NCI-H187 (cell line): ENCODE measurements around the gene FBXW4.

Experiments used
- DNase-seq, 2 experiments: peaks; one replicate each; lab custom pipeline; 2025; lab: John Stamatoyannopoulos, UW

Gene FBXW4

DNA sequence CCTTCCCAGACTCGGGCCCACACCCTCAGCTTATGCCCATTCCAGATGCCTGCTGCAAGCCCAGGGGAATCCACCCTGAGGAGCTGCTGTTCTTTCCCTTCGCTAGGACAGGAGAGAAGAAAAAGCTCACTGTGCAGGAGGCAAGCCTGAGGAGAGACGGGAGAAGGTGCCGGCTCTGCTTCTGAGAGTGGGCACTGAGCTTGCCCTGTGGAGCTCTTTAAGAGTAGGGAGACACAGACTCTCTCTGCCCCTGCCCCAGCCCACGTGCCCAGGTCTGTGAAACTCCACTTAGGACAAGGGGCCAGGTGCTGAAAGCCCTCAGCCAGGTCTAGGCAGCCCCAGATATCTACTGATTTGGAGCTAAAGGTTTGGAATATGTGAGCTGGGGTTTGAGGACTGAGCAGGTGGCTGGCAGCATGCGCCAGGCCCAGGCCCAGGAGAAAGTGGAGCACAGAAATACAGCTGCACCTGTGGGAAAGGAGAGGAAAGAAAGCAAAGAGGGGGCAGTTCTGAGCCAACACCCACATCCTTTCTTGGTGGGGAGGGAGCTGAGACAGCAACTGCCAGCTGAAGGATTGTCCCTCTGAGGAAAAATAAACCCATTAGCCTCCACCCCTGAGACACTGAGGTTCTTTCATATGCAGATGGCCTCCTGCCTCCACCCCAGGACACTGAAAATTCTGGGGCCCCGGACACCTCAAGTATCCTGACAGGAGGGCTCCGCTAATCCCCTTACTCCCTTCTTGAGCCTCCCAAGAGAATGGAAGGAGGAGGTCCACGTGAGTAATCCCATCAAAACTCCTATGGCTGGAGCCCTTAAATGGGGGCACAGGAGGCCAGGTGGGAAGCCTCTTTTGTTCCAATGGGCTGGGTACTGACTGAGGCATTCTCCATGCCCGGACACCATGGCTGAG is 114.2 kb downstream of the FBXW4 start:
- DNase-seq = no peak

DNA sequence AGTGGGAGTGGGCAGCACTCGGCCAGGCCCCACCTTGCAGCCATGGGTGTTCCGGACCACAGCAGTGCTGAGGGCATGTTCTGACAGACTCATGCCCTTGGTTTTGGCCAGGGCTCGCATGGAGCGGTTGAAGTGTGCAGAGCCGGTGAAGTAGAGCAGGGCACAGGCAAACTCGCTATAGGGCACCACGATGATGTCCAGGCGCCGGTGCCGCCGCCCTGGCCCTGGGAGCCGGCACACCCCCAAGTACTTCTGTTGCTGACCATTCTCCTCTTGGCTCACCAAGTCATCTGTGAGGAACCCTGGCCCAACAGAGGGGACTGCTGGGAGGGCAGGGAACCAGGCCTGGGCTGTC is 115.5 kb downstream of the FBXW4 start:
- no peak for DNase-seq

DNA sequence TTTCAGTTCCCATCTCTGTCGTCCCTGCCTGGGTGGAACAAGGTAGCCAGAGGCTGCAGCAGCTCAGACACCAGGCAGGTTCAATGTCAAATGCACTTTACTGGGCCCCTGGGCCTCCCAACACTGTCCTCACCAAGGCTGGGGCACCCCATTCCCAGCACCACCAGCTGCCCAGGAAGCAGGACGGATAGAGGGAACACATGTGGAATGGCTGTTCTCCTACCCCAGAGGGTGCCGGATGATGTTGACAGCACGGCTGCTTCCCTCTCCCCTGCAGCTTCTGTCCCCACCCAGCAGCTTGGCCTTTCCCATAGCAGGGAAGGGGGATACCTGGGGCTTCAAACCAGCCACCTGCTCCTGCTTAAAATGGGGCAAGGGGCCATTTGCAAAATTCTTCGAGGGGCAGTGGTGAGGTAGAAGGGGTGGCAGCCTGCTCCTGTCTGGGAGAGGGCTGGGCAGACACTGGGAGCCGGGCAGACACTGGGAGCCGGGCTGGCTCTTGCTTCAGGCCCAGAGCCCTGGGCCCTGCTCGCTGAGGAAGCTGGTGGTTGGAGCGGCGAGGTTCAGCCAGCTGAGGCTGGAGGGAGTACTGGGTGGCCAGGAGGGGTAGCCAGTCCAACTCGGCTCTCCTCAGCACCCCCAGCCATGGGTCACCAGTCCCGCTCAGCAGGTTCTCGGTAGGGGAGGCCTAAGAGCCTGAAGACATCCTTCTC is 116.0 kb downstream of the FBXW4 start:
- no peak for DNase-seq

DNA sequence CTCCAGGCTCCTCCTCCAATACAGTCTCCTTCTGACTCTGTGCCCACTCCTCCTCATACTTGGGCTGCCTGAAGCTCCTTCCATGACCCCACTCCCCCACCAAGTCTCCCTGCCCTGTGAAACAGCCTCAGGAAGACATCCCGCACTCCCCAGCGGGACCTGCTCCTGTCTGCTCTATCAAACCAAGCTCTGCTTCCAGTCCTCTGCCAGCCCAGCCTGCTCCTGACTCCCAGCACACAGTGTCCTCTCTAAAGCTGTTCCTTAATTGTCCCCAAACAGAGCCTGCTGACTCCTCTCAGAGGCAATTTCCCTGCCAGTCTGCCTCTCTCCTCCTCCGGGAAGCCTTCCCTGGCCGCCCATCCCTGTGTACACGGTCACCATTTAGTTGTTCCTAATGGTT is 116.8 kb downstream of the FBXW4 start:
- DNase-seq = no peak

DNA sequence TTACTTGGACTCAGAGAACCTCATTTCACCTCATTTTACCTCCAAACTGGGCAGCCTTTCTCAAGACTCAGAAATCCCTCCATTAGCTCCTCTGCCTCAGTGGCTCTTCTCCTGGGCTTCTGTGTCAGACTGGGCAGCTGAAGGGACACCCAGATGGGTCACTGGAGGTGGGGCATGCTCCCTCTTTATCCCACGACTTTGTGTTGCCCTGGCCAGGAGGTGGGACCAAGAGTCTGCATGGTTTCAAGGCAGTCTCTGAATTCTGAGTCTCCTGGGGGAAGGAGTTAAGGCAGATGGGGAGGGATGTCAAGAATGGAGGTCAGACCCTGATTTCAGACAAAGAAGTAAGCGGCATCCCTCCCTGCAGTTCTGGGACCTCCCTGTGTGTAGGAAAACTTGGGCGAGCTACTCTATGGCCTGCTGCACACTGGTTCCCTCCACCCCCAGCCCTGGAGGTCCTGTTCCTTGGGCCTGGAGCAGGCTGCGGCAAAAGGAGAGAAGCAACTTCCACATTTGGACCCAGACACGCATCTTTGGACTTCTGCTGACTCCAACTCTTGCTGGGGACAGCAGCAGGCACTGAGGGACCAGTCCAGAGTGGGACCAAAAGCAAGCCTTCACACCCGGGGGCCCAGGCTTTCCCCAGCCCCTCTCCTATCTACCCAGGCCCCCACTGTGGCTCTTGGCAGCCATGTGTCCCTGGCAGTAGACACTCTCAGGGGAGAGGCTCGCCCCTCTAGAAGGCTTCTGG is 117.7 kb downstream of the FBXW4 start:
- no peak for DNase-seq

DNA sequence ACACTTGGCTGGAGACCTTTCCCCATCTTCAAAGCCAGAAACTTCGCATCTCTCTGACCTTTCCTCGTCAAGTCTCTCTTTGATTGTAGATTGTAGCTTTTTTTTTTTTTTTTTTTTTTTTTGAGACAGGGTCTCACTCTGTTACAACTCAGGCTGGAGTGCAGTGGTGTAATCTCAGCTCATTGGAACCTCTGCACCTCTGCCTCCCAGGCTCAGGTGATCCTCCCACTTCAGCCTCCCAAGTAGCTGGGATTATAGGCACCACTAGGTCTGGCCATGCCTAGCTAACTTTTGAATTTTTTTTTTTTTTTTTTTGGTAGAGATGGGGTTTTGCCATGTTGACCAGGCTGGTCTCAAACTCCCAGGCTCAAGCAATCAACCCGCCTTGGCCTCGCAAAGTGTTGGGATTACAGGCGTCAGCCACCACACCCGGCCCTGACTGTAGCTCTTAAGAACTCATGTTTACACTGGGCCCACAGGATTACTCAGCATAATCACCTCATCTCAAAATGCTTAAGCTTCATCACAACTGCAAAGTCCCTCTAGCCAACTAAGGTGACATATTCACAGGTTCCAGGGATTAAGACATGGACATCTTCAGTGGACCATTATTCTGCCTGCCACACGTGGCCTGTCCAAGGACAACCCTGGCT is 118.6 kb downstream of the FBXW4 start:
- no peak for DNase-seq

DNA sequence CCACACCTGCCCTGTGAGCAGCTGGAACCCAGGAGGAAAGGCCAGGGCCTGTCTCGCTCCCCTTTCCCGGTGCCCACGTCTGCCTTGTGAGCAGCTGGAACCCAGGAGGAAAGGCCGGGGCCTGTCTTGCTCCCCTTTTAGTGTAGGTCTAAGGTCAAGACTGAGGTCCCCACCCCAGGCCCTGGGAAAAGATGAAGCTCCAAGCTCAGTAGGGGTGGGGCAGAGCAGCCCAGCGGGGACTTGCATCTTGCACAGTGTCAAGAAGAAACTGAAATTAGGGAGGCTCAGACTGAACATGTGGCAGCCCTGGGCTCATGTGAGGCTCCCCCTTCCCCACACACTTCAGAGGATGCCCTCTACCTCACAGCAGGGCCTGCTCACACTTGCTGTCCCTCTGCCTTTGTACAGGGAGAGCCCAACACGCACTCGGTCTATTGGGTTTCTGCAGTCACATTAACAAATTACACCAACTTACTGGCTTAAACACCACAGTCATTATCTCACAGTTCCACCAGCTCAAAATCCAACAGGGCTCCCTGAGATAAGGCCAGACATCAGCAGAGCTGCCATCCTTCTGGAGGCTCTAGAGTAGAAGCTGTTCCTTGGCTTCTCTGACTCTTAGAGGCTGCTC is 119.3 kb downstream of the FBXW4 start:
- DNase-seq = no peak

DNA sequence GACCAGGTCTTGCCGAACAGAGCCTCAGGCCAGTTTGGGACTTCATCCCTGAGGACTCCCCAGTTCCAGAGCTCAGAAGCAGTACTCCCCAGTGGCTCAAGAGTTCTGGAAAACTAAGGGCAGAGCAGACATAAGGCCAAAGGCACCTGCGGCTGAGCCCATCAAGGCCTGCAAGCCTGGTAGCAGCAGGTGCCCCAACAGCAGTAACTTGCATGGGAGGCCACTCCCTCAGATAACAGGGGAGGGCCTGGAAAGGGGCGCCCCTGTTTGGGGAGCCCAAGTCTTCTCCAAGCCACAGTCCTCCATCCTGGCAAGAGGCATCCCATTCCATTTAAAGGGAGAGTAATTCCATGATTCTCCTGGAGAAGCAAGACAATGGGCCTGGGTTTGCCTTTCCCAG is 119.9 kb downstream of the FBXW4 start:
- no peak for DNase-seq

DNA sequence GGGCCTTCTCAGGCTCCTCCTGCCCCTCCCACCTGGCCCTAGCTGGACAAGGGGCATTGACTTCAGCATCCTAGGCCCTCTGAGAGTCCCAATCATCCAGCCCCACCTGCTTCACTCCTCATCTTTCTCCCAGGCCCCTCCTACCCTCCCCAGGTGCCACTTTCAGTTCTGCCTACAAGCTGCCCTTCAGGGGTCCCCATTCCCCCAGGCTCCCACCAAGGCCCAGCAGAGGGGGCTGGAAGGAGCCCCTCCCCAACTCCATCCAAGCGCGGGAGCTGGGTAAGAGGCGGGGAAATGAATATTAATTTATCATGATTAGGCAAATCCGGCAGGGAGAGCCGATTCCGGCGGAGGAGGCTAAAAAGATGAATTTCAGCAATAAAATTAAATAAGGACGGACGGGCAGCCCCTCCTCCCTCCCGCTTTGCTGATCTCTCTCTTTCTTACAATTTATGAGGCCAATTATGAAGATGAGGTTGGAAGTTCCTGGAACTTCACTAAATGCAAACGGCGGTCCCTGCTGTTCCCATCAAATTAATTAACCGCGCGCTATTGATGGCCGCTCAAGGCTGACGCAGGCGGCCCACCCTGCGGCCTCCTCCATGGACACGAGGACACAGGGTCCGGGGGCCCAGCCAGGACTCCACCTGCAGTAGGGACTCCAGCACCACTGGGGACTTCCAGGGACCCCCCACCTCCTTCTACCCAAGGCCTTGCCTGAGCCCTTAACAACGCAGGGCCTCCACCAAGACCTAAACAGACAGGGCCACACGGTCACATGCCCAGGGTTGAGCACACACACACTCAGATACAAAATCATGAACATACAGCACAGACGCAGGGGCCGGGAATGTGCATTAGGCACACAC is 120.9 kb downstream of the FBXW4 start:
- DNase-seq = no peak

DNA sequence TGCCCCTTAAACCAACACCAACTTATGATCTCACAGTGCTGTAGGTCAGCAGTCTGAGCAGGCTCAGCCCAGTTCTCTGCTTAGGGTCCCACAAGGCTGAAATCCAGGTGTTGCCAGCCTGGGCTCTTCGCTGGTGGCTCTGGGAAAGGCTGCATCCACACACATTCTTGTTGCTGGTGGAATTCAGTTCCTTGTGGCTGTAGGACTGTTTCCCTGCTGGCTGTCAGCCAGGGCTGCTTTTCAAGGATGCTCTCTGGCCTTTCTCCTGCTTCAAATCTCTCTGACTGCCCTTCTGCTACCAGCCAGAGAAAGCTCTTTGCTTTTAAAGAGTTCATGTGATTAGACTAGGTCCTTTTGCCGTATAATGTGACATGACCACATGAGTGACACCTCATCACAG is 122.2 kb downstream of the FBXW4 start:
- no peak for DNase-seq

DNA sequence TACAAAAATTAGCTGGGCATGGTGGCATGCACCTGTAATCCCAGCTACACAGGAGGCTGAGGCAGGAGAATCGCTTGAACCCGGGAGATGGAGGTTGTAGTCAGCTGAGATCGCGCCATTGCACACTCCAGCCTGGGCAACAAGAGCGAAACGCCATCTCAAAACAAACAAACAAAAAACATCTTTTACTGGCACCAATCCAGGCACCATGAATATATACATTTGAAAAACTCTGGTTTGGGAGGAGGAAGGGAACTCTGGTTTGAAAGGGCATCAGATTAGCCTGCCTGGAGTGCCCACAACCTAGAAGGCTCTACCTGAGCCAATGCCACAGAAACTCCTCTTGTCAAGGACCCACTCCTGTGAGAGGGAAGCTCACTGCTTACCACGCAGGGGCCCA is 122.8 kb downstream of the FBXW4 start:
- DNase-seq = no peak

DNA sequence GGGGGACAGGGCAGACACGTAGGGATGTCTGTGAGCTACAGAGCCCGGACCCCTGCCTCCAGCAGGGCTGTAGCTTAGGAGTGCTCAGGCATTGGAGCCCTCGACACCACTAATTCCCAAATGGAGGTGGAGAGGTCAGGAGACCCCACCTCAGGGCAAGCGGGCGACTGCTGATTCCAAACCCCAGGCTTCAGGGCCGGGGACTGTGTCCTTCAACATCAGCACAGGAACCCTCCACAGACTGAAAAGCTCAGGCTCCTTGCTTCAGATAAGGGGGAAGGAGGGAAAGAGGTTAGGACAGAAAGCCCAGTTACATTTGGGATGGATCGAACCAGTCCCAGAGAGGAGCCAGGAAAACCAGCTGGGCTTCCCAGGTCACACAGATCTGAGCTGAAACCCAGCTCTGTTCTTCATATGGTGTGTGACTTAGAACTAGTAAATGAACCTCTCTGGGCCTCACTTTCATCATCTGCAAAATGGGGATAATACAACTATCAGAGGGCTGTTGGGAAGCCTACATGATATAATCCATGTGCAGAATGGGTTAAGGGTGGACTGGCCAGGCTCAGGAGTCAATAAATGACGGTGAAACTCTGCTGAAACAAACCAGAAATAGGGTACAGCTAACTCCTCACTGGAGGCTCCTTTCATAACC is 123.6 kb downstream of the FBXW4 start:
- DNase-seq = no peak

DNA sequence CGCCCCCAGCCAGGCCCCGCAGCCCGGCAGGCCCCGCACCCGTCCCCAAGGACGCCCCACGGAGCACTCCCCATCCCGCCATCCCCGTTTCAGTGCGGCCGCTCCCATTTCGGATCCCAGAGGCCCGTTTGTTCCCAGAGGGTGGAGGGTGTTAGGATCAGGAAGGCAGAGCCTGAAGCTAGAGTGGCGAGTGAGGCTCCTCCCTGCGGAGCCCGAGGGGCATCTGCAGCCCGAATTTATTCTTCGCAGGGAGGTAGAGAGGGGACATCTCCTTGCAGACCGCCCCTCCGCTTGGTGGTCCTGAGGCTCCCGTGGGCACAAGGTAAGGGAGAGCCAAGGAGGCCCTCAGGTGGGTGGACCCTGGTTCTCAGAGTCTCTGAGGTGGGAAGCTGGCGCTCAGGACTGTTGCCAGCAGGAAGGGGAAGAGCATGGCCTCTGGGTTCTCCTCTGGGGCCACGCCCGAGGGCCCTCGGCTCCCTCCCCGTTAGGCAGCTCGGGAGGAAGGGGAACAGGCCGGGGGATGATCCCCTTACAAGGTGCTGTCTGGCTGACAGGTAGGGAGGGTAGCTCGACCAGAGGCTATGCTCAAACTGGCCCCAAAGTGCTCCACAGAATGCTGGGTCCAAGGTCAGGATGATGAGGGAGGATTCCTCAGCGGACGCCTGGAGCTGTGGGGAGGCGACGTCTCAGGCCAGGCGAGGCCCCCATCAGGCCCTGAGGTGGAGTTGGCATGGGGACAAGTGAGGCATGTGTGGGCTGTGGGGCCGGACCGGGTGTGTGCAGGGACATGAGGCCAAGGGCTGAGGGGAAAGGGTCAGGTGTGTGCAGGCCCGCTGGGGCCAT is 124.3 kb downstream of the FBXW4 start:
- DNase-seq = no peak

DNA sequence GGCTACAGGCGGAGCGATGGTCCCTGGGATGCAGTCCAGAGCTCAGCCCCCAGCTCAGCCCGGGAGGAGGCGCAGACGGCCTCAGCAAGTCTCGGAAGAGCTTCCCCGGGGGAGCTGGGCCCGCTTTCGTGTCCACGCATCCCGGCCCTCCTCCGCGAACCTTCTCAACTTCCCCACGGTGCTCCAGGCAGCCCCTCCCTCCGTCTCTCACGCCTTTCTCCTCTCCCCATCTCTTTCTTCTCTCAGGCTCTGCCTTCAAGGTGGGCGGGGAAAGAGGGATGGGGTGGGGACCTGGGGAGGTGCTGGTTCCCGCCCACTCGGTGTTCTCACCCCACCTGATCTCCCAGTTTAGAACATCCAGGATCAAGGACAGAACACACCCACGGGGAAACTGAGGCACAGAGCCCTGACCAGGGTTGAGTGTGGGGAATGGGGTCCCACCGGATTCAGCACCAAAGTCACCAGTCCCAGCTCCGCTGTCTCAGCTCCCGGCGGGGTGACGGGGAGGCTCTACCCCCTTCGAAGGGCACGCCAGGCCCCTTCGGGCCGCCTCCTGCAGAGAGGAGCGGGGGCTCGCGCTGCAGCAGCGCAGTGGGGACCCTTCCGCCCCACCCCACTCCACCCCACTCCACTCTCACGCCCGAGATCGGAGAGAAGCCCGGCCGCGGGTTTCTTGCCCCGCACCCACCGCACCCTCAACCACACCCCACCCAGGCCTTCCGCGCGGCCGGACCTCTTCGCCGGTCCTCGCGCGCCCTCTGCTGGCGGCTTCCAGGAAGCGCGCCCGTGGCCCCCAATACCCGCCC is 125.1 kb downstream of the FBXW4 start:
- peak in 1 of 2 experiments; percentile 36 for DNase-seq

DNA sequence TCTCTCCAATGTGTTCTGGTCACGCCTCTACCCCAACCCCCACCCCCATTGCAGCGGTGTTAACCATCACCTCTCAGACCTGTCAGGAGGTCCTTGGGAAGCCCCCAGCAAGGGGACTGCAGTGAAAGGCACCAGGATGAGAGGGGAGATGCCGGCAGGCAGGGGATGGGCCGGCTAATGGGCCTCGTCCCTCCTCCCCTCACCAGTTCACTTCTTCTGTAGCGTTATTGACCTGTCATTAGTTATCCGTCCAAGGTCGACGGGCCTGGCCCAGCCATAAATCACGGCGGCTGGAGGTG is 125.7 kb downstream of the FBXW4 start:
- DNase-seq = no peak

DNA sequence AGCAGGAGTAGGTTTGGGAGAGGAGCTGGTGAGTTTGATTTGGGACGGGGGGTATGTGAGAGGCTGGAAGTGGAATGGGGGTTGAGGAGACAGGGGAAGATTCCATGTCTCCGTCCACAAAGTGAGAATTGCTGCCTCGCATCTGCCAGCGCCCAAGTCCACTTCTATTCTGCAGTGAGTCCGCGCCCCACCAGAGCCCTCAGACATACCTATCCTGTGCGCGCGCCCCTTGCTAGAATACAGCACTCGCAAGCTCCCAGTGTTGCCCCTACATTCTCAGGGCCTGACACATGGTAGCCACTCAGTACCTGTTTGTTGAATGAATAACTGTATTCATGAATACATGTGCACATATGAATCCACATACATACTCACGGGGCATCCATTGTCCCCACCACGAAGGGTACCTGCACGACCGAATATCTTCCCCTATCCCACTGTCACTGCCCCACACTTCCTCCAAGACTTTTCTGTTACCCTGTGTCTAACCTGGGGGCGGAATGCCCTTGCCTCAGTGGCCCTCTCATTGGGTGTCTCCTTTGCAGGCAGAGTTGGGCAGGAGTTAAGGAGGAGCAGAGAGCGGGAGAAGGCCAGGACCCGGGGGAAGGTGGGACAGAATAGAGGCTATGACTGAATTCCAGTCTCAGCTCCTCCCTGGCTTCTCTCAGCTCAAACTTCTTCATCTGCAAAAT is 126.8 kb downstream of the FBXW4 start:
- no peak for DNase-seq

DNA sequence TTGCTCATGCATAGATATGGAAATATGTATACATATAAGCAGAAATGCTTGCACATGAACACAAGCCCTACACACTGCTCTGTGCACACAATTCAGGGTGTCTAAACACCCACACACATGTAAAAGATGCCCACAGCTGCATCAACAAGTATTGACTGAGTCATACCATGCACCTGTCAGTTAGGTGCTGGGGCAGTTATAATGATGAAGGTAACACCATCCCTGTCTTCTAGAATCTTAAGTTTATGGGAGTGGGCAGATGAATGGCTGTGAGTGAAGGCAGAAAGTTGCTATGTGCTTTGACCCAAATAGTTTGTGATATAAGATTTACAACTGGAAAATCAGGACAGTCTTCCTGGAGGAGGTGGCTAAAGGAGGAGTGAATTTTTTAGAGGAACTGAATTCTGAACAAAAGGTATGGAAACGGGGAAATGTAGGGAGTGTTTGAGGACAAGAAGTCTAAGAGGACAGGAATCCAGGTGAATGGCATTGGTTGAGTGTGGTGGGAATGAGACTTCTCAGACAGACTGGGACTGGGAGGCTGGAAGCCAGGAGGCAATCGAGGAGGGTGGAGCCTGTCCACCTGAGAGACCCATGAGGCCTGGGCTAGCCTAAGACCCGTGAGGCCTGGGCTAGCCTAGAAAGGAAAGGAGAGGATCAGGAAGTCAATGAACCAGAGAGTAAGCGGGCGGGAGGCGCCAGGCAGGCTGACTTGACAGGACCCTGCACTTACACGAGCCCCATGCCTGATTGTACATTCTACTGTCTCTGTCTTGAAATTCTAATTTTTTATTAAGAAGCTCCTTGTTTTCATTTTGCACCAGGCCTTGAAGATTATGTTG is 127.6 kb downstream of the FBXW4 start:
- DNase-seq = no peak
